ENCODE measurements around the gene CACFD1.

- TF ChIP-seq CTCF (IDR thresholded peaks at IDR 0.05) (no peak), POLR2A (IDR thresholded peaks at IDR 0.05) (no peak)
These were observed 51.8 kb downstream of the CACFD1 start for GRCh38 chr9:133511607-133512006.

Data from Peyer's patch (tissue), 4 donors.